Activated CD8-positive, alpha-beta memory T cell treated with anti-CD3 and anti-CD28 coated beads, Interleukin-2, amount 50 U/mL, for 4 hours (primary cell): Measurements from ENCODE around the gene RPS21.

Experiments
- DNase-seq: peaks from one replicate; pipeline ENCODE4 v3.0.0-alpha.2; 2020

Gene RPS21

GRCh38 chr20:62428396-62429295 lies 41.7 kb downstream of the RPS21 start:
- DNase-seq = no peak

GRCh38 chr20:62429455-62430310 lies 42.8 kb downstream of the RPS21 start:
- no peak for DNase-seq

- no peak for DNase-seq
Observed at GRCh38 chr20:62430311-62430853, 43.5 kb downstream of the RPS21 start.

- no peak for DNase-seq
Observed at GRCh38 chr20:62430866-62431447, 44.1 kb downstream of the RPS21 start.

GRCh38 chr20:62433658-62434497 lies 47.0 kb downstream of the RPS21 start:
- DNase-seq = no peak

GRCh38 chr20:62436692-62437091 lies 49.8 kb downstream of the RPS21 start:
- DNase-seq = no peak

- DNase-seq = no peak
Observed at GRCh38 chr20:62437496-62437895, 50.6 kb downstream of the RPS21 start.

GRCh38 chr20:62437927-62438326 lies 51.0 kb downstream of the RPS21 start:
- DNase-seq = no peak
